COLO668 (cell line): ENCODE measurements around the gene PLIN1.
A peak's percentile ranks its signal among the peaks of the same experiment; 100 is the strongest.

ENCODE experiments used
- DNase-seq: peaks from one replicate; lab custom pipeline; 2025; ENCODE audit not compliant: unreplicated experiment; lab: John Stamatoyannopoulos, UW

Gene PLIN1

DNA sequence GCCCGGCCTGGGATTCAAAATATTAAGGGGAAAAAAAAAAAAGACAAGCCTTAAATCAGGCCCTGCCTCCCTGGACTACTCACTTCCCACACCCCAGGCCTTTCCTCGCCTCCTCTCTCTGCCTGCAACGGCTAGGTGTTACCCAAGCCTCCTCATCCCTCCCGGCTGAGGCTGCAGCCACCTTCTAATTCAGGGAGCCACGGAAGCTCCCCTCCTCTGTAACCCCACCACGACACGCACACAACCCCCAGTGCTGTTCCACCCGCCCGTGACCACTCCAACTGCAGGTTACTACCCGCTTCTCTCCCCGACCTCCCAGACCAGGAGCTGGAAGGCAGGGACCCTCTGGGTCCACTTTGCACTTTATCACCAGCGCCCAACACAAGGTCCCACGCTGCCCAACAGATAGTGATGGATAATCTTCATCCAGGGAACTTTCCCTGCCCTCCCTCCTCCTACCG, 24.8 kb downstream of the PLIN1 start:
- DNase-seq = no peak

DNA sequence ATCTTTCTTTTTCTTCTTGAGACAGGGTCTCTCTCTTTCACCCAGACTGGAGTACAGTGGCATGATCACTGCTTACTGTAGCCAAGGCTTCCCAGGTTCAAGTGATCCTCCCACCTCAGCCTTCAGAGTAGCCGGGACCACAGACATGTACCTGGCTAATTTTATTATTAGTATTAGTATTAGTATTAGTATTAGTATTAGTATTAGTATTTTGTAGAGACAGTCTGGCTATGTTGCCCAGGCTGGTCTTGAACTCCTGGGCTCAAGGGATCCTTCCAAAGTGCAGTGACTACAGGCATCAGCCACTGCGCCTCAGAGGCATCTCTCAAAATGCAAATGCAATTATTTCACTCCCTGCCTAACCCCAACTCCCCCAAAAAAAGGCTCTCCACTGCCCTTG, 25.6 kb downstream of the PLIN1 start:
- no peak for DNase-seq

DNA sequence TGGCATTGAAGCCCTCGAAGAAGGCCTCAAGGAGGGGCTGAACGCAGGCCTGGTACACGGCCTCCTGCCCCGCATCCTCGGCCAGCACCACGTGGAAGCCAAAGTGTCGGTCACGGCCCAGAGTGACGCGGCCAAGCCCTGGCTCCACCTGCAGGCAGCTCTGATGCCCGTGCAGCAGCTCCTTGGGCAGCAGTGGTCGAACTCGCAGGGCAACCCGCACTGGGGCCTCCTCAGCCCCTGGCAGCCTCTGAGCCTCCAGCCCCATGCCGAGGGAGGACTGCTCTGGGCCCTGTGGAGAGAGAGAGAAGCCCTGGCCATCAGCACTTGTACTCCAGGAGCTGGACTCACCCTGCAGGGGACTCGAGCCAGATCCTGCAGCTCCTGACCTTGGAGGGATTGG, 26.5 kb downstream of the PLIN1 start:
- peak; percentile 20 for DNase-seq

DNA sequence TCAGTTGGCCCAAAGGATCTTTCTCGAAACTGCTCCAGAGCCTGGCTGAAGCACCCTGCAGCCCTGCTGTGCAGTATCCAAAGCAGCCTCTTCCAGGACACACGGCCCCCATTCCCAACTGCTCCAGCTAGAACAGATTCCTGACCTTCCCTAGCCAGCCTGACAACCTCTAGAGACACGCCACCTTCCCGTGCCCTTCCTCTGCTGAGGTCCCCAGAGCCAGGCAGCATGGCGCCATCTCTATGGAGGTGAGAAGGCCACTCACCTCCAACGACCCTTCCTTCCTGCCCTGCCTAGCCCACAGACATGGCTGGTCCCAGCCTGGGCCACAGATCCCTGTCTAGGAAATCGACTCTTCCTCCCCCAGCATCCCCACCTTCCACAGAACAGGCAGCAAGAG, 27.0 kb downstream of the PLIN1 start:
- DNase-seq = no peak

DNA sequence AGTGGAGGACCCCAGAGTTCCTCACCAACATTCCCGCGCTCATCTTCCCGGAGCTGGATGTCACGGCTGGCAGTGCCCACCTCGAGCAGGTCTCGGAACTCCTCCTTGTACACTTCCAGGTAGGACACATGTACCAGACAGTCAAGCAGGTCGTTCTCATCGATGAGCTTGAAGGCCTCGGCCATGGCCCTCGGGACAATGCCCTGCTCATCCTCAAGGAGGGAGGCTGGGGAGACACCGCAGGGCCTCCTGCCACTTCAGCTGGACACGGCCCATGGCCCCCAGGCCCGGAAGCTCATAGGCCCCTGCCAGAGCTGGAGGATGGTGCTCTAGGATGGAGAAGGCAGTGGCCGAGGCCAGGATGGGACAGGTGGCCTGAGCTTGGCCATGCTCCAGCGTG, 29.5 kb downstream of the PLIN1 start:
- DNase-seq = no peak

DNA sequence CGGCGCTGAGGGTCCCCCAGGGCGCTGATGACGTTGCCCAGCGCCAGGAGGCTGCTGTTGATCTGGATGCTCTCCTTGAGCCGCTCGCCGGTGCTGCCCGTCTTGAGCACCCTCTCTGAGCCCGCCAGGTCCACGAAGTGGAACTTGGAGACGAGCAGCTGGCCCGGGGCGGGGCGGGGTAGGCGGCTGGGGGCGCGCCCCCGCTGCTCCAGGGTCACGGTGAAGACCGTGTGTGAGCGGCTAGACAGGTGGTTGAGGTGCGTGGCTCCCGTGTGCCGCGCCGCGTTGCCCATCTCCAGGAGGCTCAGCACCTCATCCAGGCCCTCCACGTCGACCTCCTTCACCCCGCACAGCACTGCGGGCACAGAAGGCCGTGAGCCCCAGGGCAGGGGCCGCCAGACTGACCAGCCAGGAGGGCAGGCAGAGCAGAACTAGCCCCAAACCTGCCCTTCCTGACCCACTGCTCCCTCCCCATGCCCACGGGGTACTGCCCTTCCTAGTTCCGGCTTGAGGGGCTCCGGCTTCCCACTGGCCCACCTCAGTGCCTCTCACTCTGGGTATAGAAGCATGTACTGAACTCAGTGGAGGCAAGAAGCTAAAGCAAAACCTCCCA, 30.0 kb downstream of the PLIN1 start:
- no peak for DNase-seq

DNA sequence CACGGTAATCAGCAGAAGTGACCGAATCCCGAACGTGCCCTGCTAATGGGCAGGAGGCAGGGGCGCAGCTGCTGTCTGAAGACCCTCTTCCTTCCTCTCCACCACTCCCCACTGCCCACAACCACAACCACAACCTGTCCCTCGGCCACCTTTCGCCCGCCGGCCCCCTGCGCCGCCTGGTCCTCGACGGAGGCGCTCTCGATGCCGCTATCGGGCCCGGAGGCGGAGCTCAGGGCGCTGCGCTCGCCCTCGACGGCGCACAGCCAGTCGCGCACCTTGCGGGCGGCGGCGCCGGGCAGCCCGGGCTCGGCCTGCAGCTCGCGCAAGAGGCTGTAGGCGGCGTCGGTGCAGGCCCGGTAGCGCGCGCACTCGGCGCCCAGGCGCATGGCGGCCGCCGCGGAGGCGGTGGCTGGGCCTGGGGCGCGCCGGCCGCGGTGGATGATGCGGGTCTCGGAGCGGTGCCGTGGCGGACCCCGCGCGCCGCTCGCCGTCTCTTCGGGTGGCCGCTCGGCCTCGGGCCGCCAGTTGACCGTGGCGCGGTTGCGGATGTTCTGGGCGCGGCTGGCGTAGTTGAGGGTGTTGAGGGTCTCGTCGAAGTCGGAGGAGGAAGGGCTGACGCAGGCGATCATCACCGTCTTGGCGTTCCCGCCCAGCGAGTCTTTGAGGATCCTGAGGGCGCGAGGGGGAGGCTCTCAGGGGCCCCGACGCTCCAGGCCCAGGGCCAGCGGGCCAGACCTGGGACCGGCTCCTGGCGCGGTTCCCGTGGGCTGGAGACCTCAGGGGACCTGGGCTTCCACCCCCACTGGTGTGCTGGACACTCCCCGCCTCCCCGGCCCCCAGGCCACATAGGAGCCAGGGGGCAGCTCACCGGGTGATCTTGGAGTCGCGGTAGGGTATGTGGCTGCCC, 30.8 kb downstream of the PLIN1 start:
- DNase-seq = no peak

DNA sequence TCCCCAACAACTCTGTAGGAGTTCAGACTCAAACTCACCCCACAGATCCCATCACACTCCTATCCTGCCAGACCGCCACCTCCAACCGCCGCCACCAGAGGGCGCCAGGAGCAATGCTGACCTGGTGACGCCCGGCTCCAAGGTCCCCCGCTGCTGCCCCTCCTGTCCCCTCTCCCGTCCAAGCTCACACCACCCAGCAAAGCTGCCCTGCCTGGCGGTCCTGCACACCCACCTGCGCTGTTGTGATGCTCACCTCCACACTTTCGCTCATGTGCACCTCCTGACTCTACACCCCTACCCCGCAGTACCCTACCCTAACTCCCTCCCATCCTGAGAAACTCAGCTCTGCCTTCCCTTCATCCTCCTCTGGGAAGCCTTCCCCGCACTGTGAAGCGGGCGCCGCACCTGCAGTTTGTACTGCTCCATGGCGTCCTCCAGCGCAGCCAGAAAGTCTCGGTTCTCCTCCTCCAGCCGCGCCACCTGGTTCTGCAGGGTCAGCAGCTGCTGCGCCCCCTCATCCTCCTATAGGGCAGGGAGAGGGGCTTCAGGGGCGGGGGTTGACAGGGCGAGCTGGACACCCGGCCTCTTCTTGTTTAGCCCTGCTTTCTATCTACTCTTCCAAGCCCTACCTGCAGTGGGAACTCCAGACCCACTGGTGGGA, 31.8 kb downstream of the PLIN1 start:
- peak; percentile 68 for DNase-seq

DNA sequence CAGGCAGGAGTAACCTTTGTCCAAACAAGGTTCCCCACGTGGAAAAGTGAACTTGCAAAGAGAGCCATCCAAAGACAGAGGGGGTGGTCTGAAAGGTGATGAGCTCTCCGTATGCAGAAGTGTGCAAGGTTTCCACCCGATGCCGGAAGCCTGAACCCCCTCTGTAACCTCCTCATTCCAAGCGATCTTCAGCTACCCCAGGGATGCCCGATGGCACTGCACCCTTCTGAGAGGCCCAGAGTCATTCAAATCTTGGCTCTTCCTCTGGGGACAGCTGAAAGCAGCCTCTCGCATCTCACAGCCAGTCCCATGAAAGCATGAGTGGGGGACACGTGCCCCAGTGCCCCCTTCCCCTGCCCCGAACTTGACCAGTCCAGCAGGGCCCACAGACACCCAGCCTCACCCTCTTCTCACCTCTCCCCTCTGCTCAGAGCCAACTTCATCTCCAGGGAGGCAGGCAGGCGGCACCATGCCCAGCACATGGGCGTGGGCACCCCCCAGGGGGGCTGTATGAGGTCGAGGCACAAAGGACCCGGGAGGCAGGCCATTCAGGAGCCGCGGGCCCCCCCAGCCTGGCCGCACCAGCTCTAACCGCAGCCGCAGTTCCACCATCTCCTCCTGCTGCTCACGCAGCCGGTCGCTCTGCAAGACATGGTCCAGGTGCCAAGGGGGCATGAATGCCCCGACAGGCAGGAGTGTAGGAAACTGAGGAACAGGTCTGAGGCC, 32.6 kb downstream of the PLIN1 start:
- no peak for DNase-seq

DNA sequence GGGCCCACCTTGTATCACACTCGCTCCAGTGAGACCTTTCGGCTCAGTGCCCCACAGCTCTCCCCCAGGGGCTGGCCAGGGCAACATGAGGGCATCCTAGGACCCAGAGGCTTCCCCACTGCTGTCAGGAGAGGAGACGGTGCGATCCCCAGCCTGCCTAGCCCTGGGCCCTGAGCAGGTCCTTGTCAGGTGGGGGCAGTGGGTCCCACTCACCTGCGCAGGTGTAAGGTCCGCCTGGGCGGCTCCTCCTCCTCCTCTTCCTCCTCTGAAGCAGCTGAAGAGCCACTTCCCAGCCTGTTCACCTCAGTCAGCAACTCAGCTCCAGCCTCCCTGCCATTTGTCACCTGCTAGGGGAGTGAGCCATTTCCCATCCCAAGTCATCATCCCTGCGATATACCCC, 33.5 kb downstream of the PLIN1 start:
- DNase-seq = no peak

DNA sequence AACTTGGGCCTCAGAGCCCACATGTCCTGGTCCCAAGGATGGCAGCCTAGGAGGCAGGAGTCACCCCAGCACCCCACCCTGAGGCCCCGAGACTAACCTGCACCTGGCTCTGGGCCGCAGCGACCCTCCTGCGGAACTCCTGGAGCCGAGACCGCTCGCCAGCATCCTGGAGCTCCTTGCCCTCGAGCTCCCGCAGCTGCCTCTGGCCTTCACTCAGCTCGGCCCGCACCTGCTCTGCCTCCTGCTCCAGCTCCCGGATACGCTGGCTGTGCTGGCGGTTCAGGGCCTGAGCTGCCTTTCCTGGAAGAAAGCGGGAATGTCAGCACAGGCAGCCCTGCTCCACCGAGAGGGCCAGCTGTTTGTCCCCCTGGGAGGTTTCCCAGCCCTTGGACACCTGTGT, 37.1 kb downstream of the PLIN1 start:
- DNase-seq = peak; percentile 48

DNA sequence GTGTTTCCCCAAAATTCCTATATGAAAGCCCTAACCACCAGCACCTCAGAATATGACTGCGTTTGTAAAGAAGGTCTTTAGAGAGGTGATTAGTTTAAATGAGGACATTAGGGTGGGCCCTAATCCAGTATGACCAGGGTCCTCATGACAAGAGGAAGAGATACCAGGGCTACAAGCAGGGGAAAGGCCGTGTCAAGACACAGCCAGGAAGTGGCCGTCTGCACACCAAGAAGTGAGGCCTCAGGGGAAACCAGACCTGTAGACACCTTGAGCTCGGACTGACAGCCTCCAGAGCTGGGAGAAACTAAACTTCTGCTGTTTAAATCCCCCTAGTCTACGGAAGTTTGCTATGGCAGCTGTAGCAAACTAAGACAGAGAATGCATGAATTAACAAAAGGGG, 38.1 kb downstream of the PLIN1 start:
- no peak for DNase-seq

DNA sequence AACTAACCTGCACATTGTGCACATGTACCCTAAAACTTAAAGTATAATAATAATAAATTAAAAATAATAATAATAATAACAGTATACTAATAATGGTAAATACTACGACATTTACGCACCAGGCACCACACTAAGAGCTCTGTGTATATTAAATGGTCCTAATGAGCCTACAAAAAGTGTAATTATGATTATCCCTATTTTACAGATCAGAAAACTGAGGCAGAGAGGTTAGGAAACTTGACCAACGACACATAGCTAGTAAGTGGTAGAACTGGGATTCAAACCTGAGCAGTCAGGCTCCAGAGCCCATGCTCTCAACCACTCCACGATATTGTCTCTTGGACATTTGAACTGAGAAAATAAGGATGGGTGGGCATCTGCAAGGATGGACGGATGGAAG, 38.9 kb downstream of the PLIN1 start:
- DNase-seq = no peak

DNA sequence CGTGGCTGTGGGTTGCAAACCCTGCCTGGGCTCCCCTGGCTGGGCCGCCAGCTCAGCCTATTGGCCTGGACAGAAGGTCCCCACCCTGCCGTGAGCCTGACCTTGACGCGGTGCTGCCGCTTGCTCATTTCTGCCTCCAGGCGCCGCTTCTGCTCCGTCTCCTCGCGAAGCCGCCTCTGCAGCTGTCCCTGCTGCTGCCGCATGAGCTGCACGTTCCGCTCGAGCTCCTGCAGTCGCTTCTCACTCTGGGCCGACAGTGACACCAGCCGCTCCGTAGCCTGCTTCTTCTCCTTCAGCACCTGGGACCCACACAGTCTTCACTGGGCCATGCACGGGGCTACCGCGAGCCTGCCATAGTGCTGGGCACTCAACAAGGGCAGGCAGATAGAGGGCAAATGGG, 45.6 kb downstream of the PLIN1 start:
- DNase-seq = no peak

DNA sequence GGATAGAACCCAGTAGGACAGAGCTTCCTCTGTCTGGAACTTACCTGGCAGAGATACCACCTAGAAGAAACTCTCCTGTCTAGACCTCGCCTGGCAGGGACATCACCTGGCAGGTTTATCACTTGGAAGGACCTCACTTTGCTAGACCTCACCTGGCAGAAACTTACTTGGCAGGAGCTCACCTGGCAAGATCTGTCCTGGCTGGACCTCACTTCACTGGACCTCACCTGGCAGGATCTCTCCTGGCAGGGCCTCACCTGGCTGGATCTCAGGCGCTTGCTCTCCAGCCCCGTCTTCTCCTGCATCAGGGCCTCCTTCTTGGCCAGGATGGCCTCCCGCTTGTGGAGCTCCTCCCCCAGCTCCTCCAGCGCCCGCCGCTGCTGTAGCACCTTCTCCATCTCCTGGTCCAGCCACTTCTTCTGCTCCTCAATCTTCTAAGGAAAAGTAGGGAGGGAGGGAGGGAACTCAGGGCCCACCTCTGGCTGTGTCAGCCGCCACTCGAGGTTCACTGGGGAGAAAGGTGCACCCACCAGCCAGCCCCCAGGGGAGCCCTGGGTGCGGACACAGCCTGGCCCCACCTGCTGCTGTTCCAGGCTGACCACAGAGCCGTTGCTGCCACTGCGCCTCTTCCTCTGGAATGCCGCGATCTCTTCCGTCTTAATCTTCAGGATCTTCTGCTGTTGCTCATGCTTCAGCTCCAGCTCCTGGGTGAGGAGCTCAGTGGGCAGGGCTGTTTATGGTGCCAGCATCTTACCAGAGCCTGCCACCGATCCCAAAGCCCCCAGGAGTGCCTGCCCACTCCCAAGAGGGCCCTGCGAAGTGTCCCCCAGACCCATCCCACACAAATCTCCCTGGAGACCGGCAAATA, 46.4 kb downstream of the PLIN1 start:
- DNase-seq = no peak

DNA sequence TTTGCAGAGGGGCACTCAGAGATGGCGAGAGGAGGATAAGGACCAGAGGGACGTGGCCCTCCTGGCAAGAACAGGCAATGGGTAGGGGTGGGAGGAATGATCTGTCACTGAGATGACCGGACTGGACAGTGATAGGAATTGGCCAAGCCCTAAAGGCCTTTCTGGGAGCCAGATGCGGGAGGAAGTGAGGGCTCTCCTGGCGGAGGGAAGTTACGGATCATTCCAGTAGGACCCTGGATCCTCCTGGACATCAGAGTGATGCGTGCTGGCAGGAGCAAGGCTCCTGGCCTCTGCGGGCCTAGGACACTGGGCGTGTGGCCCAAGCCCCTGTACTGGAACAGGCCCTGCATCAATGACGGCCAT, 47.3 kb downstream of the PLIN1 start:
- no peak for DNase-seq

DNA sequence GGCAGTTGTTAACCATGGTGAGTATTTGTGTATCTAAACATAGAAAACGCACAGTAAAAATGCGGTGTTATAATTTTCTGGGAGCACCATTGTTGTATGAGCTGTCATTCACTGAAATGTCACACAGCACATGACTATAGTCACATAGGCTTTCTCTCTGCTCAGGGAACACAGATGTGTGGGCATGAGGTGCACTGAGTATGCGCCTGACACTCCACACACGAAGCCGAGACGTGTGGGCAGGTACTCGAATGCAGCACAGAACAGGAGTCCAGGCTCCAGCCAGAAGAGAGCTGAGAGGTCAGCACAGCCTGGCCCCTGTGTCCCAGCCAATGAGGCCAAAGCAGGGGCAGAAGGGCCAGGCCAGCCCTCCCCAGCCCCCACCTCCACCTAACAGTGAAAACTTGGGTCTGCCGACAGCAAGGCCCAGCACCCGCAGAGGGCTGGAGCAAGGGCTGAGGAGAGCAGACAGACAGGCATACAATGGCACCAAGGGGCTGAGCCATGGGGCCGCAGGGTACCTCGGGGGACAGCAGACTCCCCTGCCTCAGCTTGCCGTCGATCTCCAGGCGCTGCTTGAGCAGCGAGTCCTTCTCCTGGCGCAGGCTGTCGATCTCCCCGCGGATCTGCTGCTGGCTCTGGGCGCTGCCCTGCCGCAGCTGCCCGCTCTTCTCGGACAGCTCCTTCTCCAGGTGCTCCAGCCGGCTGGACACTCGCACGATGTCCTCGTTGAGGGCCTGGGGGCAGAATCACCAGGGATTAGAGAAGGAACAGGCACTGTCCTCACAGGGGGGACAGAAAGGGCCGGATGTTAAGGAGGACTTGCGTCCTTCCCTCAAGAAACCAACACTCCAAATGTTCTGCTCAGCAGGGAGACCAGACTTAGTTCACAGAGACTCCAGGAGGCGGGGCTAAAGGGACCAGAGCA, 47.9 kb downstream of the PLIN1 start:
- DNase-seq = no peak

DNA sequence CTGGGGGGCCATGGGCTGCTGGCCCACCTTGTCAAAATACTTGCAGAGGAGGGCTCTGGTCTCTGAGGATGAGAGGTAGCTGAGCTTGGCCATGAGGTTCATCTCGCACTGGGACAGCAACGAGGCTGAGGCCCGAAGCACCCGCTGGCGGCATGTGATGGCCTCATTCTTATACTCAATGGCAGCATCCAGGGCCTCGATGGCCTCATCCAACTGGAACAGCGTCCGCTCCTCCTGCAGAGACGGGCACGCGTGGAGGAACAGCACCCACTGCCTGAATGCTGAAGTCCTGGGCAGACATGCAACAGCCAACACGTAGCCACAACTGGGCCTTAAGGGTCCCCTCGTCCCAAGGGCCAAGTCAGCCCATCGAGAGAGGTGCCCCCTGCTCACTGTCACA, 48.9 kb downstream of the PLIN1 start:
- DNase-seq = no peak

DNA sequence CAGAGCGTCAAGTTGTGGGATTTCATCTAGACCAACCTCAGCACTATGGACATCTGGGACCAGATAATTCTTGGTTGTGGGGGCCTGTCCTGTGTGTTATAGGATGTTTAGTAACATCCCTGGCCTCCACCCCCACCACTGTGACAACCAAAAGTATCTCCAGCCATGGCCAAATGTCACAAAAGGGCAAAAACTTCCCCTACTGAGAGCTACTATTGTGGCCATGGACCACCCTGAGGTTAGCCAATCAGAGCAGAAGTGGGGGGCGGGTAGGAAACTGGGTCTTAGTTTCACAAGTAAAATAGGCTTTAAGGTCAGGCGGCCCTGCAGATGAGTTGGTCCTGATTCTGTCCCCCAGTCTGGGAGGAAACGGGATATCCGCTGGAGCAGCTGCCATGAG, 49.3 kb downstream of the PLIN1 start:
- no peak for DNase-seq
